ACHN (cell line): ENCODE data around the gene VPS39.
A peak's percentile ranks its signal among the peaks of the same experiment; 100 is the strongest.

Experiments used
- DNase-seq: peaks from one replicate; pipeline ENCODE4 v3.0.0-alpha.2; 2015
- in situ Hi-C: cut with HindIII; loops from 2 replicates; pipeline ENCODE4 v1.10.0; 2017; ENCODE audit warnings: low sequenced_read_pairs, low pct_ligation_motif_present, low pct_unique_long_range_greater_than_20kb

Gene VPS39

GRCh38 chr15:42138411-42138810, 69.7 kb downstream of the VPS39 start:
- in situ Hi-C loops = no loop called here

GRCh38 chr15:42137461-42138261, 70.4 kb downstream of the VPS39 start:
- in situ Hi-C loops = no loop called here
- DNase-seq = peak; percentile 52

More at GRCh38 chr15:42138411-42138810, 69.7 kb downstream of the VPS39 start:
- DNase-seq = no peak

GRCh38 chr15:42136513-42136912, 71.6 kb downstream of the VPS39 start:
- in situ Hi-C loops = no loop called here
- DNase-seq = no peak

- no peak for DNase-seq
- in situ Hi-C loops = no loop called here
Measured at GRCh38 chr15:42135351-42135750, 72.8 kb downstream of the VPS39 start.

GRCh38 chr15:42134617-42135245, 73.4 kb downstream of the VPS39 start:
- in situ Hi-C loops = no loop called here
- peak; percentile 33 for DNase-seq

- peak; percentile 58 for DNase-seq
- in situ Hi-C loops = no loop called here
Measured at GRCh38 chr15:42133886-42134502, 74.1 kb downstream of the VPS39 start.

GRCh38 chr15:42133356-42133755, 74.7 kb downstream of the VPS39 start:
- in situ Hi-C loops = no loop called here

GRCh38 chr15:42131826-42132806, 76.0 kb downstream of the VPS39 start:
- DNase-seq = no peak
- in situ Hi-C loops = no loop called here

More at GRCh38 chr15:42133356-42133755, 74.7 kb downstream of the VPS39 start:
- DNase-seq = no peak

GRCh38 chr15:42131006-42131405, 77.1 kb downstream of the VPS39 start:
- in situ Hi-C loops = no loop called here
- DNase-seq = no peak

- in situ Hi-C loops = no loop called here
- no peak for DNase-seq
Measured at GRCh38 chr15:42130246-42130986, 77.7 kb downstream of the VPS39 start.

- no peak for DNase-seq
- in situ Hi-C loops = no loop called here
Measured at GRCh38 chr15:42129364-42129763, 78.7 kb downstream of the VPS39 start.

- no peak for DNase-seq
- in situ Hi-C loops = no loop called here
Measured at GRCh38 chr15:42128476-42128875, 79.6 kb downstream of the VPS39 start.

GRCh38 chr15:42123546-42123945, 84.6 kb downstream of the VPS39 start:
- DNase-seq = no peak
- in situ Hi-C loops = no loop called here

- in situ Hi-C loops = no loop called here
- no peak for DNase-seq
Measured at GRCh38 chr15:42121682-42122081, 86.4 kb downstream of the VPS39 start.

- no peak for DNase-seq
- in situ Hi-C loops = no loop called here
Measured at GRCh38 chr15:42121021-42121420, 87.1 kb downstream of the VPS39 start.

- in situ Hi-C loops = no loop called here
- DNase-seq = no peak
Measured at GRCh38 chr15:42120285-42120684, 87.8 kb downstream of the VPS39 start.

- in situ Hi-C loops = no loop called here
- no peak for DNase-seq
Measured at GRCh38 chr15:42119446-42119760, 88.7 kb downstream of the VPS39 start.
